Ovary (tissue), 9 donors: ENCODE results near the gene RYR2. TPM values are rescaled to one million over a fixed set of nuclear protein-coding genes. Genes with fewer than 3 reads are reported as not detected.

Source experiments
- DNase-seq, 5 donors: peaks; one replicate each; pipeline ENCODE4 v3.0.0-alpha.2; 2019 to 2020
- H3K27ac ChIP-seq, 2 donors: fragments of 200-600 bp; one replicate each; pipeline versions ENCODE4 v1.5.1 to v1.8.0; 2019 to 2022
- H3K27me3 ChIP-seq: fragments of 200-600 bp; one replicate; pipeline ENCODE4 v1.8.0; 2022
- H3K36me3 ChIP-seq: fragments of 200-600 bp; sonication (generic); one replicate; pipeline ENCODE4 v1.5.1; 2019
- H3K4me1 ChIP-seq: one replicate; pipeline ENCODE4 v1.8.1; 2013; ENCODE audit warnings: mild to moderate bottlenecking, moderate library complexity; ENCODE audit not compliant: insufficient read depth
- H3K4me3 ChIP-seq: fragments of 200-600 bp; sonication (generic); one replicate; pipeline ENCODE4 v1.5.1; 2017
- H3K9me3 ChIP-seq, 2 donors: fragments of 200-600 bp in 1 of 2; sonication (generic) in 1 of 2; one replicate each; pipeline versions ENCODE4 v1.5.1 to v1.8.1; 2013 to 2019; ENCODE audit warnings: mild to moderate bottlenecking in 1 of 2, moderate library complexity in 1 of 2
- CTCF ChIP-seq, 3 donors: fragments of 450-650 bp in 2 of 3; fragments of 200-600 bp in 1 of 3; IDR thresholded peaks; one replicate each; pipeline versions ENCODE4 v1.5.1 to v1.8.0; 2016 to 2022; ENCODE audit warnings: antibody characterized with exemption in 3 of 3, mild to moderate bottlenecking in 1 of 3
- EP300 ChIP-seq: sonication (generic); formaldehyde crosslinking; IDR thresholded peaks from one replicate; pipeline ENCODE4 v1.6.1; 2017; ENCODE audit warnings: antibody characterized with exemption
- POLR2A ChIP-seq: fragments of 450-650 bp; IDR thresholded peaks from one replicate; pipeline ENCODE4 v1.6.1; 2017; ENCODE audit warnings: antibody characterized with exemption, mild to moderate bottlenecking, moderate library complexity
- WGBS, 3 donors: extraction: QIAGEN DNeasy Blood & Tissue Kit in 1 of 3; methylation state at CpG; one replicate each; pipeline versions ENCODE4 v1.1.5 to v1.1.7; 2013 to 2017; 5-methylcytosine and 5-hydroxymethylcytosine counted together
- intact Hi-C, 4 donors: fragments of 100-400 bp; cut with DNase I; formaldehyde crosslinking; loops; one replicate each; pipeline versions ENCODE4 v1.11.0 to v1.15.1; 2022 to 2023
- polyA plus RNA-seq, 2 donors: library from polyadenylated mRNA; stranded (reverse); fragments of 200-250 nt in 1 of 2; fragments of 350-450 nt in 1 of 2; fragmentation: Illumina TruSeq in 1 of 2; extraction: RNeasy Lipid Tissue Mini Kit (QIAGEN cat#74804) in 1 of 2; gene quantifications; one replicate each; pipeline ENCODE4 v1.2.3, GENCODE V29; 2013 to 2014
- total RNA-seq, 7 donors: library from RNA; depleted of rRNA in 2 of 7; stranded (reverse); fragments of >200 nt in 2 of 7; fragmentation: NEBNext Ultra II Directional in 3 of 7; extraction: Animal tissue kit (Norgen Biotek cat#: 25700) in 3 of 7; gene quantifications; one replicate each; pipeline versions ENCODE4 v1.1.0 to v1.2.4, GENCODE V29; 2016 to 2023
- donor health status: DM: no; HTN: no; CAD: no; lungs with moderate emphysema.
- donor health status: DM: no; HTN: no; CAD: no.
- donor health status: Bipolar disorder and iron deficiency.
- donor health status: DM: yes; HTN: yes; CAD: no.
- donor health status: DM: no; HTN: no; CAD: no.
- donor health status: DM: yes; HTN: yes; CAD: no.

Gene RYR2
- total and polyA plus RNA-seq, 9 donors, result 3.0 to 13.8 (median 5.4) TPM

GRCh38 chr1:237032029-237032428 lies 10.0 kb upstream of the RYR2 start:
- H3K4me1 ChIP-seq, result no peaks in the 10 kb centered on the region
- no peak for DNase-seq
- no peak overlapping the region for H3K27ac ChIP-seq
- TF ChIP-seq EP300 (no peak), POLR2A (no peak), CTCF (IDR thresholded peaks at IDR 0.05) (no peak)
- no peak overlapping the region for H3K4me3 ChIP-seq
- H3K36me3 ChIP-seq, result no peaks in the 10 kb centered on the region
- intact Hi-C loops, result no loop called here
- no peaks in the 10 kb centered on the region for H3K9me3 ChIP-seq
- H3K27me3 ChIP-seq, result no peaks in the 10 kb centered on the region
- WGBS, 3 donors, result 32 to 45% (median 34%) methylated on average over 7 of the region's 7 CpGs

DNA sequence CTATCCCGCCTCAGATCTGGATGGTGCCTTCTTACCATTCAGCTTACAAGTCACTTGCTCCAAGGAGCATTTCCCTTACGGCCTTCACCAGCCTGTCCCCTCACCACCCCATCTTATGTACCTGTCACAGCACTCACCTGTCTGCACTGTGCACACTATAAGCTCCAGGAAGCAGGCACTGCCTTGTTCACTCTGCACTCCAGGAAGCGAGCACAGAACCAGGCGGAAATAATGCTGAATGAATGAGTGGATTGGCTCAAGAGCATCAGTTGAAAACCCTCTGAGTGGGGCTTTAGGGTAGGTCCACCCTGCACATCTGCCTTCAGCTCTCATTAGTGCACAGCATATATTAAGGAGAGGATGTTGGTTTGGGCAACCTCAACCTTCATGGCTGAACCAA lies 8.9 kb upstream of the RYR2 start:
- DNase-seq, result no peak

DNA sequence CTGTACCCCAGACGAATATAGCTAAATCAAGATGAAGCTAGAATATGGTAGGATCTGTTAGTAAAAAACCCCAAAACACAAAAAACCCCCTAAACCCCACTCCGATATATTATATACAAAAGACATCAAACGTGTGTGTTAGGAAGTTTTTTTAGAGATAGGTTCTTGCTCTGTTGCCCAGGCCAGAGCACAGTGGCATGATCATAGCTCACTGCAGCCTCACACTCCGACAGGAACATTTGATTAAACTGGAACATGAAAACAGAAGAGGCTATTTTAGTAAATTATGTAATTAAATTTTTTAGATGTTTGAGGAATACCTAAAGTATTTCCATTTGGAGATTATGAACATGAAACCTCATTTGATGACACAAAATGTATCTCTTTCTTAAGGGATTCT lies 8.2 kb upstream of the RYR2 start:
- H3K27me3 ChIP-seq, result no peaks in the 10 kb centered on the region
- TF ChIP-seq CTCF (IDR thresholded peaks at IDR 0.05) (no peak), EP300 (no peak)
- no peaks in the 10 kb centered on the region for H3K4me1 ChIP-seq
- intact Hi-C loops, result no loop called here
- H3K4me3 ChIP-seq, result no peak overlapping the region
- no peak for DNase-seq
- no peaks in the 10 kb centered on the region for H3K36me3 ChIP-seq
- no peak overlapping the region for H3K27ac ChIP-seq
- H3K9me3 ChIP-seq, result no peaks in the 10 kb centered on the region
- WGBS, 3 donors, result 65 to 71% (median 71%) methylated on average over 4 of the region's 4 CpGs

More for the DNA sequence above, 8.9 kb upstream of the RYR2 start:
- H3K4me3 ChIP-seq, result no peak overlapping the region
- no peaks in the 10 kb centered on the region for H3K36me3 ChIP-seq
- no peak overlapping the region for H3K27ac ChIP-seq
- no peaks in the 10 kb centered on the region for H3K4me1 ChIP-seq
- TF ChIP-seq EP300, result no peak
- TF ChIP-seq POLR2A, result no peak
- TF ChIP-seq CTCF (IDR thresholded peaks at IDR 0.05), result no peak
- no peaks in the 10 kb centered on the region for H3K27me3 ChIP-seq
- intact Hi-C loops, result no loop called here
- 91 to 100% (median 94%) methylated on average over 4 of the region's 4 CpGs for WGBS, 3 donors
- H3K9me3 ChIP-seq, result no peaks in the 10 kb centered on the region

- no peaks in the 10 kb centered on the region for H3K36me3 ChIP-seq
- no peak for DNase-seq
- H3K4me1 ChIP-seq, result no peaks in the 10 kb centered on the region
- TF ChIP-seq POLR2A (no peak), CTCF (IDR thresholded peaks at IDR 0.05) (no peak), EP300 (no peak)
- no peak overlapping the region for H3K4me3 ChIP-seq
- intact Hi-C loops, result no loop called here
- no peaks in the 10 kb centered on the region for H3K9me3 ChIP-seq
- H3K27ac ChIP-seq, result no peak overlapping the region
- H3K27me3 ChIP-seq, result no peaks in the 10 kb centered on the region
- WGBS, 3 donors, result 91 to 96% (median 94%) methylated on average over 1 of the region's 1 CpG
Observed at GRCh38 chr1:237035759-237036158, 6.2 kb upstream of the RYR2 start.

DNA sequence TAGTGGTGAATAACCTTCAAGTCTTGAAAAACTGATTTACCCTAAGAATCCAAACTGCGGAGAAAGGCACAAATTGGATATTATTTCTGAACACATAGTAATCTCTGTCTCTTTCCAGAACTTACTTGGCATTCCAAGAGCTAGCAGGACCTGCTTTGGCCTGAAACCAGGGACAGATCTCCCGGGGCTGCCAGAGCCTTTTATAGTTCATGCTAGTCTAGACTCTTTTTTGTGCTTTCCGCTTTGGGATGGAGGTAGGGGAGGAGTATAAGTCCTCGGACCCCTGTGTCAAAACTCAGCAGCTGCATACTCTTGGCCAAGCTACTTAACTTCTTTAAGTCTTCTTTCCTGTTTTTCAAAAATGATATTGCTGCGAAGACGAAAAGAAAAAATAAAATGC lies 3.8 kb upstream of the RYR2 start:
- no peak for DNase-seq
- intact Hi-C loops, result no loop called here
- no peaks in the 10 kb centered on the region for H3K4me1 ChIP-seq
- no peak overlapping the region for H3K27ac ChIP-seq
- 78 to 82% (median 81%) methylated on average over 6 of the region's 6 CpGs for WGBS, 3 donors
- H3K4me3 ChIP-seq, result no peak overlapping the region
- no peak for TF ChIP-seq POLR2A
- TF ChIP-seq EP300, result no peak
- no peak for TF ChIP-seq CTCF (IDR thresholded peaks at IDR 0.05)
- H3K27me3 ChIP-seq, result no peaks in the 10 kb centered on the region
- no peaks in the 10 kb centered on the region for H3K36me3 ChIP-seq
- no peaks in the 10 kb centered on the region for H3K9me3 ChIP-seq
